Measurements from ENCODE around the gene ADAMTS9. TPM values are rescaled to one million over a fixed set of nuclear protein-coding genes. Genes with fewer than 3 reads are reported as not detected.

ADAMTS9 gene
- total RNA-seq, 1 donor, result 0.54 TPM

DNA sequence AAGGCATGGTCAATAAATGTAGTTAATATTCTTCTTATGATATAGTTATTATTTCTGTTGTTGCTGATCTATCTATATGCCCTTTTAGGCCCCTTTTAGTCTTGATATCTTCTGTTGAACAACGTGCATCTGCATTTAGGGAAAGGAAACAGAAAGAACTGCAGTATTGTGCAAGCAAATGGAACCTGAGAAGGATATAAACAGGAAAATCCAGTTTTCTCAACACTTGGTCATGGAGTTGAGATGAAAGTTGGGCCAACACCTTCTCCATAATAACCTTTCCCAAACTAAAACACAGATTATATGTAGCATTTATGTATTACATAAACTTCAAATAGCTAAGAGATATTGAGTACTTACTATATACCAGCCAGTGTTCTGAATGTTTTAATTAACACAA is 179.7 kb downstream of the ADAMTS9 start:
- H3K4me3 ChIP-seq (ENCODE audit: low read depth, low read length), result no peak overlapping the region
- TF ChIP-seq CTCF (IDR thresholded peaks at IDR 0.05; ENCODE audit: insufficient read depth, low read length), result no peak
- no peak for DNase-seq (ENCODE audit: low read depth)

DNA sequence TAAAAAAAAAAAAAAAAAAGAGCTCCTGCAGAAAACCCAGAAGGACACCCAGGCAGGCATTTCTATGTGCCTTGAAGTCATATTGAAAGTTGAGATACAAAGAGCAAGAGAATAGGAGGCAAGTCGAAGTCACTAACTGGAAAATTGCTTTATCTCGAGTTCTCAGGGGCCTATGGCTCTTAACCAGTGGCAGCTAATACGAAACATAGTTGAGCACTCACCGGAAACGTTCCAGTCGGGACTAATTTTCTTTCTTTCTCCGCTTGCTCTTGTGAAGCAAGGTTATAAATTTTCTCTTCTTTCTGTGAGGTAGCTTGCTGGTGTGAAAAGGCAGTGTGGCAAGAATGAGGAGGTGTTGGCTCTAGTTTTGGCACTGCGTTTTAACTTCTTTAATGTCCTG is 181.5 kb downstream of the ADAMTS9 start:
- no peak for TF ChIP-seq CTCF (IDR thresholded peaks at IDR 0.05; ENCODE audit: insufficient read depth, low read length)
- no peak overlapping the region for H3K4me3 ChIP-seq (ENCODE audit: low read depth, low read length)
- DNase-seq (ENCODE audit: low read depth), result no peak

- TF ChIP-seq CTCF (IDR thresholded peaks at IDR 0.05; ENCODE audit: insufficient read depth, low read length), result no peak
- no peak for DNase-seq (ENCODE audit: low read depth)
These were observed 182.4 kb downstream of the ADAMTS9 start for GRCh38 chr3:64505419-64505818.

GRCh38 chr3:64502284-64502683 is 185.5 kb downstream of the ADAMTS9 start:
- peak; percentile 26 for DNase-seq (ENCODE audit: low read depth)
- TF ChIP-seq CTCF (IDR thresholded peaks at IDR 0.05; ENCODE audit: insufficient read depth, low read length), result no peak
- H3K4me3 ChIP-seq (ENCODE audit: low read depth, low read length), result no peak overlapping the region

More at GRCh38 chr3:64505419-64505818, 182.4 kb downstream of the ADAMTS9 start:
- H3K4me3 ChIP-seq (ENCODE audit: low read depth, low read length), result no peak overlapping the region

DNA sequence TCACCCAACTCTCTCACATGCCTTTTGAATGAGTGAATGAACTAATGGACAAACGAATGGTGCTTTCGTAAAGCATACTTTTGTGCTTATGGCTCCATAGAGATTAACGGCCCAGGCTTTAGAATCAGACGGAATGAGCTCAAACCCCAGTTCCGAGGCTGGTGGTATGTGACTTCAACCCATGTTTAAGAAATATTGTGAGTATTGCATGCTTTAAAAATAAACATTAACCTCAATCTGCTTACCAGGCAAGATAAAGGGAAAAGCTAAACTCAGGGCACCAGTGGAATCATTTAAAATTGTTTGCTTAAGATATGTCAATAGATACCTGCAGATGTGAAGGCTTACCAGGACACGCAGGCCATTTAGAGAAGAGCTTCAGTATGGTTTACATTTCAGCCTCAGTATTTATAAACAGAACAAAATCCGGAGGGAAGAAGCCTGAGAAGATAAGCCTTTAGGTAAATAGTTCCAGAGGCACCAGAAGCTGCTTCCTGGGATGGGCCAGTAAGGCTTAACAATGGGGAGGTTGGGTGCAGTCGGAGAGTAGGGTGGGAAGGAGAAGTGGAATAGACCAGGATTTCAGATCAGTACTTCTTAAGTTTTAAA is 186.4 kb downstream of the ADAMTS9 start:
- TF ChIP-seq CTCF (IDR thresholded peaks at IDR 0.05; ENCODE audit: insufficient read depth, low read length), result no peak
- no peak for DNase-seq (ENCODE audit: low read depth)
- H3K4me3 ChIP-seq (ENCODE audit: low read depth, low read length), result no peak overlapping the region

GRCh38 chr3:64496786-64497490 is 190.9 kb downstream of the ADAMTS9 start:
- DNase-seq (ENCODE audit: low read depth), result no peak
- H3K4me3 ChIP-seq (ENCODE audit: low read depth, low read length), result no peak overlapping the region
- no peak for TF ChIP-seq CTCF (IDR thresholded peaks at IDR 0.05; ENCODE audit: insufficient read depth, low read length)
